Glutamatergic neuron (in vitro differentiated cells): ENCODE data around the gene FBXL3. TPM values are rescaled to one million over a fixed set of nuclear protein-coding genes. Genes with fewer than 3 reads are reported as not detected.
A peak's percentile ranks its signal among the peaks of the same experiment; 100 is the strongest.

Source experiments
- DNase-seq: peaks from one replicate; pipeline ENCODE4 v3.0.0; 2022
- H3K27ac Mint-ChIP-seq: one replicate; pipeline ENCODE4 v1.8.0; 2020; ENCODE audit warnings: mild to moderate bottlenecking, mixed read lengths, inconsistent platforms; ENCODE audit not compliant: unreplicated experiment
- H3K27me3 Mint-ChIP-seq: one replicate; pipeline ENCODE4 v1.8.0; 2020; ENCODE audit warnings: mild to moderate bottlenecking, moderate library complexity, mixed read lengths, inconsistent platforms; ENCODE audit not compliant: unreplicated experiment
- H3K36me3 Mint-ChIP-seq: one replicate; pipeline ENCODE4 v1.8.0; 2020; ENCODE audit warnings: mild to moderate bottlenecking, mixed read lengths, inconsistent platforms; ENCODE audit not compliant: unreplicated experiment
- H3K4me1 Mint-ChIP-seq: one replicate; pipeline ENCODE4 v1.8.0; 2020; ENCODE audit warnings: mild to moderate bottlenecking, low read depth, mixed read lengths, inconsistent platforms; ENCODE audit not compliant: unreplicated experiment
- H3K4me3 Mint-ChIP-seq: one replicate; pipeline ENCODE4 v1.8.0; 2020; ENCODE audit warnings: mild to moderate bottlenecking, mixed read lengths, inconsistent platforms; ENCODE audit not compliant: unreplicated experiment
- H3K9me3 Mint-ChIP-seq: one replicate; pipeline ENCODE4 v1.8.0; 2020; ENCODE audit warnings: mild to moderate bottlenecking, moderate library complexity, mixed read lengths, inconsistent platforms; ENCODE audit not compliant: unreplicated experiment
- total RNA-seq: library from RNA; stranded (reverse); fragmentation: NEBNext Ultra II Directional; extraction: Animal tissue kit (Norgen Biotek cat#: 25700); gene quantifications from one replicate; pipeline ENCODE4 v1.2.1, GENCODE V29; 2021; ENCODE audit not compliant: unreplicated experiment
- TF ChIP-seq, protein P1 (sequence below): fragments of 200-600 bp; sonication (generic); IDR thresholded peaks from one replicate; pipeline ENCODE4 v1.5.0; 2021; ENCODE audit not compliant: partially characterized antibody, unreplicated experiment

The FBXL3 gene
- total RNA-seq, 1 donor from 2014 or later: 27.1 TPM

DNA sequence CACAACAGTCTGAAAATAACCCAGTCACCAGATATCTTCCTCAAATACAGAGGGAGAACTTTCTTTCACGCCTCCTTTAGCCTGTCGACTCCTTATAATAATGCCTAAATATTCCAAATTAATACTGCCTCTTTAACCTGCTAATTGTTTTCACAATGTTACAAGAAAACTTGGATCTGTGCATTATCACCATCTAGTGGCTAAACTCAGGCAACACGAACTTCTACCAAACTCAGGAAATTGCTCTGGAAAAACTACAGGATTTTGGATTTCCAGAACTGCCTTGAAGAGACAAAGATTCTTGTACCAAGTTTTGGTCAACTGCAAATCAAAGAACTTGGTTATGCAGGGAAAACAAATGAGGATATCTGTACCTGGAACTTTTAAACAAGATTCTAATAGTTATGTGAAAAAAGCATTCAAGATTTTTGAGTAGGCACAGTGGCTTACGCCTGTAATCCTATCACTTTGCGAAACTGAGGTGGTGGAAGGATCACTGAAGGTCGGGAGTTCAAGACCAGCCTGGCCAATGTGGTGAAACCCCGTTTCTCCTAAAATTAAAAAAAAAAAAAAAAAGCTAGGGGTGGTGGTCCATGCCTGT lies 24.3 kb downstream of the FBXL3 start:
- Mint-ChIP-seq H3K9me3 (no peaks in the 10 kb centered on the region), H3K36me3 (no peaks in the 10 kb centered on the region), H3K27ac (no peak overlapping the region), H3K27me3 (no peaks in the 10 kb centered on the region), H3K4me1 (no peaks in the 10 kb centered on the region), H3K4me3 (no peak overlapping the region)
- DNase-seq: no peak
- TF ChIP-seq, protein P1, sequence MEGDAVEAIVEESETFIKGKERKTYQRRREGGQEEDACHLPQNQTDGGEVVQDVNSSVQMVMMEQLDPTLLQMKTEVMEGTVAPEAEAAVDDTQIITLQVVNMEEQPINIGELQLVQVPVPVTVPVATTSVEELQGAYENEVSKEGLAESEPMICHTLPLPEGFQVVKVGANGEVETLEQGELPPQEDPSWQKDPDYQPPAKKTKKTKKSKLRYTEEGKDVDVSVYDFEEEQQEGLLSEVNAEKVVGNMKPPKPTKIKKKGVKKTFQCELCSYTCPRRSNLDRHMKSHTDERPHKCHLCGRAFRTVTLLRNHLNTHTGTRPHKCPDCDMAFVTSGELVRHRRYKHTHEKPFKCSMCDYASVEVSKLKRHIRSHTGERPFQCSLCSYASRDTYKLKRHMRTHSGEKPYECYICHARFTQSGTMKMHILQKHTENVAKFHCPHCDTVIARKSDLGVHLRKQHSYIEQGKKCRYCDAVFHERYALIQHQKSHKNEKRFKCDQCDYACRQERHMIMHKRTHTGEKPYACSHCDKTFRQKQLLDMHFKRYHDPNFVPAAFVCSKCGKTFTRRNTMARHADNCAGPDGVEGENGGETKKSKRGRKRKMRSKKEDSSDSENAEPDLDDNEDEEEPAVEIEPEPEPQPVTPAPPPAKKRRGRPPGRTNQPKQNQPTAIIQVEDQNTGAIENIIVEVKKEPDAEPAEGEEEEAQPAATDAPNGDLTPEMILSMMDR: peak; percentile 56

DNA sequence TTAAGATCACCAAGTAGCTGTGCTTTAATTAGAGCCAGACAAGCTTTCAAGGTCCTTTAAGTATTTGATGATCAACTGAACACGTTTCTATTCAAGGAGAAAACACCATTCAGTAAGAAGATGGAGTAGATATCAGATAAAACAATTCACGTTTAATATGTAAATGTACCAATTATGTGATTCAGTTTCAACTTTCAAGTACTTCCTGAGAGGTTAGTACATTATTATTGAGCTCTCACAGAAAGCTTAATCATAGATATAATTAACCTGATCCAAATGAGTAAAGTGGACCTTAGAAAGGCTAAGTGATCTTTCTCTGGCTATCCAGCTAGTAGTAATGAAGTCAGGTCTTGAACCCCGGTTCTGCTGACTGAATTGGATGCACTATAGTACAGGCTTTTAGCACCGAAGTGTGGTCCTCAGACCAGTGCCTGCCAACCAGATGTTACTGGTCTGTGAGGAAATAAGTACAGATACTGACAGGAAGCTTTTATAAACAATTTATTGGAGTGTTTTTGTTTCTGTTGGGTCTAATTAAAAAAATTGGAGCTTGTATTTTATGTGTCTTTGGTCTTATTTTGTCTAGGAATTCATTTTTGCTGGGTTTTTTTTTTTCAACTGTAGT lies 24.9 kb downstream of the FBXL3 start:
- Mint-ChIP-seq H3K27me3 (no peaks in the 10 kb centered on the region), H3K36me3 (no peaks in the 10 kb centered on the region), H3K4me3 (no peak overlapping the region), H3K4me1 (no peaks in the 10 kb centered on the region), H3K27ac (no peak overlapping the region), H3K9me3 (no peaks in the 10 kb centered on the region)
- TF ChIP-seq, protein P1: no peak
- no peak for DNase-seq

DNA sequence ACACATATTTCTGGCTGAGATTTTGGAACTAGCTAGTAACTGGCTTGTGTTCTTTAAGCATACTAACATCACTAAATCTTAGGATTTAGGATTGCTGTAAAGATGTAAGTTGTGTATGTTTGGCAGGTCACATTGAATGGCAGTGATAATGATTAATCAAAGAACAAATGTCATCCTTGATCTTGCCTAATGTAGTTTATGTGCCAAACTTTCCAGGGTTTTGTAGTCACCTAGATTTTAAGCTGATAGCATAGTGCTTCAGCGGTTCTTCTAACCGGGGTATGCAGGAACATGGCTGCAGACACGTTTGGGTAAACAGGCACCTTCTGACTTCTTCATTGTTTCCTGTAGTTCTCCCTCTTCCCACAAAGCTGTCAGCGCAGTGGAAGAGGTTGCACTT lies 25.4 kb downstream of the FBXL3 start:
- Mint-ChIP-seq H3K27me3 (no peaks in the 10 kb centered on the region), H3K36me3 (peaks cover 2% of the 10 kb centered on the region), H3K4me1 (no peaks in the 10 kb centered on the region), H3K9me3 (no peaks in the 10 kb centered on the region), H3K4me3 (no peak overlapping the region), H3K27ac (no peak overlapping the region)
- TF ChIP-seq, protein P1: no peak
- DNase-seq: no peak

DNA sequence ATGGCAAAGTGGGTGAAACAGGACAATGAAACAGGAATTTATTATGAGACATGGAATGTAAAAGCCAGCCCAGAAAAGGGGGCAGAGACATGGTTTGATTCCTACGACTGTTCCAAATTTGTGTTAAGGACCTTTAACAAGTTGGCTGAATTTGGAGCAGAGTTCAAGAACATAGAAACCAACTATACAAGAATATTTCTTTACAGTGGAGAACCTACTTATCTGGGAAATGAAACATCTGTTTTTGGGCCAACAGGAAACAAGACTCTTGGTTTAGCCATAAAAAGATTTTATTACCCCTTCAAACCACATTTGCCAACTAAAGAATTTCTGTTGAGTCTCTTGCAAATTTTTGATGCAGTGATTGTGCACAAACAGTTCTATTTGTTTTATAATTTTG lies 26.5 kb downstream of the FBXL3 start:
- no peak for DNase-seq
- H3K9me3 Mint-ChIP-seq: no peaks in the 10 kb centered on the region
- no peaks in the 10 kb centered on the region for H3K27me3 Mint-ChIP-seq
- H3K4me3 Mint-ChIP-seq: no peak overlapping the region
- TF ChIP-seq, protein P1: no peak
- no peak overlapping the region for H3K27ac Mint-ChIP-seq
- H3K4me1 Mint-ChIP-seq: no peaks in the 10 kb centered on the region
- H3K36me3 Mint-ChIP-seq: peaks cover 5% of the 10 kb centered on the region

DNA sequence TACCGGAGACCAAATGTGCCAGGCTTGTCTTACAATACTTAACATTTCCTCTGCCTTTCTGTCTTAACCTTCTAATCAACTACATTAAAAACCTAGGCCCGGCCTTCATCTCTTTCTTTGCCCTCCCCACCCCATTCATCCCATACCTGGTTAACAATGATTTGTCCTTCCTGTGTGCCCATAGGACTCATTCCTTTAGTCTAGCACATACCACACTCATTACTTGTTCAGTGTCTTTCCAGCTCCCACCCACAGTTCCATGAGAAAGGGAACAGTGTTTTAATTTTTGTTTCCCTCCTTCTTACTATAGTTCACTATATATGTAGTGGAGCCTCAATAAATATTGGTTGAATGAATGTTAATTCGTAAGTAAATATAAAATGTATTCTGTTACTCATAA lies 32.7 kb downstream of the FBXL3 start:
- Mint-ChIP-seq H3K27me3 (peaks cover 4% of the 10 kb centered on the region), H3K36me3 (peaks cover 5% of the 10 kb centered on the region), H3K27ac (no peak overlapping the region), H3K4me3 (peak overlapping the region; percentile 41), H3K9me3 (no peaks in the 10 kb centered on the region), H3K4me1 (peaks cover 4% of the 10 kb centered on the region)
- TF ChIP-seq, protein P1: no peak
- no peak for DNase-seq
